Panc1 (cell line): ENCODE results near the gene KRTCAP2. TPM values are rescaled to one million over a fixed set of nuclear protein-coding genes. Genes with fewer than 3 reads are reported as not detected.

Source experiments
- ATAC-seq: fragments of 200-7000 bp; cut with Tn5 transposase; 2 replicates; pipeline ENCODE4 v1.9.1; 2020; ENCODE audit warnings: mild to moderate bottlenecking, moderate library complexity
- BruUV-seq: library from RNA; stranded (reverse); fragments of 400-500 nt; replicated peaks from 2 replicates; lab custom pipeline; 2021; lab: Mats Ljungman, UMichigan
- CTCF ChIA-PET: fragments of 300-600 bp; sonication (Branson Sonifier 250); formaldehyde crosslinking; loops from one replicate; lab custom pipeline; 2022; ENCODE audit warnings: antibody characterized with exemption; lab: Charles Lee
- POLR2A ChIA-PET: fragments of 300-600 bp; sonication (Branson Sonifier 250); formaldehyde crosslinking; loops from one replicate; lab custom pipeline; 2022; ENCODE audit warnings: antibody characterized with exemption; lab: Charles Lee
- DNase-seq: peaks from one replicate; pipeline ENCODE4 v3.0.0-alpha.2; 2010; ENCODE audit warnings: low read depth, low spot score
- H3K27ac ChIP-seq: 2 replicates; pipeline ENCODE4 v1.5.1; 2011; ENCODE audit warnings: mild to moderate bottlenecking, low read length, inconsistent platforms
- H3K27me3 ChIP-seq: fragments of 200-500 bp; sonication (Bioruptor generic); 2 replicates; pipeline ENCODE4 v1.6.0; 2014; ENCODE audit warnings: low read length, inconsistent platforms; ENCODE audit not compliant: control insufficient read depth, insufficient read depth
- H3K36me3 ChIP-seq: fragments of 200-500 bp; sonication (Bioruptor generic); 2 replicates; pipeline ENCODE4 v1.5.1; 2014; ENCODE audit warnings: inconsistent platforms, mild to moderate bottlenecking, low read length, moderate library complexity; ENCODE audit not compliant: control insufficient read depth, insufficient read depth
- H3K4me1 ChIP-seq: 2 replicates; pipeline ENCODE4 v1.5.1; 2011; ENCODE audit warnings: inconsistent platforms, mild to moderate bottlenecking, low read length, moderate library complexity; ENCODE audit not compliant: control insufficient read depth, insufficient read depth
- H3K4me3 ChIP-seq, 2 experiments: 2 replicates each; pipeline ENCODE4 v1.5.1; 2011 to 2012; ENCODE audit warnings: low read depth in 2 of 2, low read length in 2 of 2, mild to moderate bottlenecking in 2 of 2, inconsistent platforms in 1 of 2, moderate library complexity in 1 of 2
- H3K9me3 ChIP-seq: fragments of 200-500 bp; sonication (Bioruptor generic); 2 replicates; pipeline ENCODE4 v1.5.1; 2014; ENCODE audit warnings: low read depth, mild to moderate bottlenecking, inconsistent platforms, low read length, moderate library complexity; ENCODE audit not compliant: control insufficient read depth, insufficient read depth
- CTCF ChIP-seq: fragments of 450-650 bp; IDR thresholded peaks from 2 replicates; pipeline ENCODE4 v1.5.1; 2017; ENCODE audit warnings: mild to moderate bottlenecking
- POLR2AphosphoS5 ChIP-seq: IDR thresholded peaks from 2 replicates; pipeline ENCODE4 v1.6.1; 2012; ENCODE audit warnings: mild to moderate bottlenecking, low read depth, low read length, moderate library complexity
- REST ChIP-seq, 2 experiments: IDR thresholded peaks; 2 replicates each; pipeline ENCODE4 v1.6.1; 2011 to 2012; ENCODE audit warnings: low read depth in 2 of 2, control low read depth in 1 of 2, low read length in 1 of 2, mild to moderate bottlenecking in 1 of 2, moderate library complexity in 1 of 2; ENCODE audit not compliant: insufficient read depth in 1 of 2
- SIN3A ChIP-seq: IDR thresholded peaks from 2 replicates; pipeline ENCODE4 v1.6.1; 2012; ENCODE audit warnings: low read depth, mild to moderate bottlenecking, low read length, moderate library complexity, borderline replicate concordance; ENCODE audit not compliant: insufficient read depth
- TCF7L2 ChIP-seq: IDR thresholded peaks from 2 replicates; pipeline ENCODE4 v1.6.1; 2011; ENCODE audit warnings: mild to moderate bottlenecking, low read depth, low read length, inconsistent platforms
- in situ Hi-C: cut with HindIII; loops from 2 replicates; pipeline ENCODE4 v1.10.0; 2016; ENCODE audit warnings: low sequenced_read_pairs, low pct_unique_long_range_greater_than_20kb
- intact Hi-C: fragments of 100-400 bp; cut with micrococcal nuclease; formaldehyde crosslinking; loops from one replicate; pipeline ENCODE4 v1.10.0; 2022; ENCODE audit not compliant: unreplicated experiment
- total RNA-seq: library from RNA; stranded (reverse); gene quantifications from one replicate; pipeline ENCODE4 v1.2.1, GENCODE V29; 2021; ENCODE audit not compliant: unreplicated experiment

KRTCAP2 gene
- total RNA-seq, 1 experiment from 2014 or later, result 155 TPM

- ATAC-seq, result no peak
- H3K27ac ChIP-seq, result no peak overlapping the region
- H3K27me3 ChIP-seq, result no peaks in the 10 kb centered on the region
- H3K9me3 ChIP-seq, result no peaks in the 10 kb centered on the region
- no peak for TF ChIP-seq POLR2AphosphoS5
- TF ChIP-seq CTCF, result no peak
- TF ChIP-seq TCF7L2, result no peak
- TF ChIP-seq SIN3A, result no peak
- TF ChIP-seq REST (IDR thresholded peaks at IDR 0.05; ENCODE audit: insufficient read depth in 1 of 2, low read depth in 2 of 2, low read length in 1 of 2), result no peak
- BruUV-seq, result no TSS peak
- H3K36me3 ChIP-seq, result no peaks in the 10 kb centered on the region
- peaks cover 12% of the 10 kb centered on the region for H3K4me1 ChIP-seq
- no peak overlapping the region for H3K4me3 ChIP-seq
- in situ Hi-C loops (no loop called here), intact Hi-C loops (no loop called here)
- CTCF ChIA-PET, result interaction anchor here (1.0 kb wide), 1 partner anchor 15 kb away, joined by 5 read pairs; no protein-coding TSS in a partner anchor
- POLR2A ChIA-PET, result no interaction called here
- DNase-seq, result no peak
These were observed 5.5 kb upstream of the KRTCAP2 start for GRCh38 chr1:155178441-155179111.

- POLR2A ChIA-PET, result no interaction called here
- CTCF ChIA-PET, result interaction anchor here (0.5 to 1.0 kb wide), 3 partner anchors 10 to 17 kb away, joined by 5 read pairs; no protein-coding TSS in a partner anchor
- in situ Hi-C loops, result no loop called here
These were observed 4.8 kb upstream of the KRTCAP2 start for GRCh38 chr1:155177918-155178281.

More at GRCh38 chr1:155177918-155178281, 4.8 kb upstream of the KRTCAP2 start:
- no peaks in the 10 kb centered on the region for H3K9me3 ChIP-seq
- H3K27me3 ChIP-seq, result no peaks in the 10 kb centered on the region
- TF ChIP-seq TCF7L2 (no peak), REST (IDR thresholded peaks at IDR 0.05; ENCODE audit: insufficient read depth in 1 of 2, low read depth in 2 of 2, low read length in 1 of 2) (no peak), POLR2AphosphoS5 (no peak), SIN3A (no peak), CTCF (no peak)
- H3K4me1 ChIP-seq, result peaks cover 15% of the 10 kb centered on the region
- ATAC-seq (no peak), DNase-seq (no peak)
- no peak overlapping the region for H3K4me3 ChIP-seq
- no peak overlapping the region for H3K27ac ChIP-seq
- BruUV-seq, result no TSS peak
- H3K36me3 ChIP-seq, result no peaks in the 10 kb centered on the region; the same call in 1 of the 2 replicates
- intact Hi-C loops, result no loop called here
